Daoy (cell line): Measurements from ENCODE around the gene MTFR1L. TPM values are rescaled to one million over a fixed set of nuclear protein-coding genes. Genes with fewer than 3 reads are reported as not detected.

Source experiments
- DNase-seq: peaks from one replicate; pipeline ENCODE4 v3.0.0-alpha.2; 2015; ENCODE audit warnings: low read depth
- total RNA-seq: library from RNA; depleted of rRNA; stranded (reverse); fragments of >200 nt; shearing (Covaris generic); gene quantifications from 2 replicates; pipeline ENCODE4 v1.2.3, GENCODE V29; 2014; rRNA removed

The MTFR1L gene
- total RNA-seq = 30.7 and 41.7 TPM in 2 replicates

- peak; percentile 90 for DNase-seq
Observed at GRCh38 chr1:25819491-25820246, at the start of gene MTFR1L. Gene MTFR1L, plus strand, starts transcription at chr1:25819954. Its CDS starts 3,151 bp downstream, at chr1:25823105.

GRCh38 chr1:25770541-25771220 is 49.1 kb upstream of the MTFR1L start:
- DNase-seq = no peak

- DNase-seq = peak; percentile 59
Observed at GRCh38 chr1:25771221-25772114, 48.3 kb upstream of the MTFR1L start.

GRCh38 chr1:25772164-25772563 is 47.6 kb upstream of the MTFR1L start:
- no peak for DNase-seq

GRCh38 chr1:25772692-25773245 is 47.0 kb upstream of the MTFR1L start:
- no peak for DNase-seq

- no peak for DNase-seq
Observed at GRCh38 chr1:25773441-25774125, 46.2 kb upstream of the MTFR1L start.

- DNase-seq = no peak
Observed at GRCh38 chr1:25774206-25774803, 45.4 kb upstream of the MTFR1L start.

- DNase-seq = no peak
Observed at GRCh38 chr1:25774921-25775771, 44.6 kb upstream of the MTFR1L start.

GRCh38 chr1:25779388-25779787 is 40.4 kb upstream of the MTFR1L start:
- no peak for DNase-seq

- DNase-seq = no peak
Observed at GRCh38 chr1:25779894-25780293, 39.9 kb upstream of the MTFR1L start.

- DNase-seq = peak; percentile 36
Observed at GRCh38 chr1:25780318-25781129, 39.2 kb upstream of the MTFR1L start.

- no peak for DNase-seq
Observed at GRCh38 chr1:25781130-25781433, 38.7 kb upstream of the MTFR1L start.

GRCh38 chr1:25782608-25783201 is 37.0 kb upstream of the MTFR1L start:
- peak; percentile 39 for DNase-seq

- DNase-seq = no peak
Observed at GRCh38 chr1:25784575-25785051, 35.1 kb upstream of the MTFR1L start.

- no peak for DNase-seq
Observed at GRCh38 chr1:25785333-25786067, 34.3 kb upstream of the MTFR1L start.

GRCh38 chr1:25786887-25787759 is 32.6 kb upstream of the MTFR1L start:
- DNase-seq = peak; percentile 48

- no peak for DNase-seq
Observed at GRCh38 chr1:25787760-25788166, 32.0 kb upstream of the MTFR1L start.
